Aortic smooth muscle cell (primary cell): ENCODE data around the gene RBAK. TPM values are rescaled to one million over a fixed set of nuclear protein-coding genes. Genes with fewer than 3 reads are reported as not detected.

Experiments
- total RNA-seq: library from RNA; depleted of rRNA; stranded (reverse); fragments of >200 nt; gene quantifications from 2 replicates; pipeline ENCODE4 v1.2.3, GENCODE V29; 2014

Gene RBAK
- 6.3 and 6.4 TPM in 2 replicates for total RNA-seq

GRCh38 chr7:5045558-5046396 lies at the start of gene RBAK:
Gene RBAK, plus strand, starts transcription at chr7:5045860. Its CDS starts 2,217 bp downstream, at chr7:5048077.

Other genes starting within 250 kb of the RBAK start
- gene PAPOLB, start 183.8 kb upstream of the RBAK start, total RNA-seq = 0.13 and 0.19 TPM in 2 replicates
- 1.2 and 1.5 TPM in 2 replicates for gene RADIL, start 162.1 kb upstream of the RBAK start, total RNA-seq
- gene MMD2, start 86.7 kb upstream of the RBAK start, total RNA-seq = not detected in 2 replicates
- gene WIPI2, start 144.4 kb downstream of the RBAK start, total RNA-seq = 61.3 and 71.7 TPM in 2 replicates
- 0.40 and 0.75 TPM in 2 replicates for gene SLC29A4, start 237.1 kb downstream of the RBAK start, total RNA-seq